ENCODE data around the gene AGR2.
"Not testable (repeated sequence)": the region's sequence is repeated elsewhere in the genome, so short reads cannot be mapped to it uniquely, and the experiment has no call there.

The AGR2 gene

DNA sequence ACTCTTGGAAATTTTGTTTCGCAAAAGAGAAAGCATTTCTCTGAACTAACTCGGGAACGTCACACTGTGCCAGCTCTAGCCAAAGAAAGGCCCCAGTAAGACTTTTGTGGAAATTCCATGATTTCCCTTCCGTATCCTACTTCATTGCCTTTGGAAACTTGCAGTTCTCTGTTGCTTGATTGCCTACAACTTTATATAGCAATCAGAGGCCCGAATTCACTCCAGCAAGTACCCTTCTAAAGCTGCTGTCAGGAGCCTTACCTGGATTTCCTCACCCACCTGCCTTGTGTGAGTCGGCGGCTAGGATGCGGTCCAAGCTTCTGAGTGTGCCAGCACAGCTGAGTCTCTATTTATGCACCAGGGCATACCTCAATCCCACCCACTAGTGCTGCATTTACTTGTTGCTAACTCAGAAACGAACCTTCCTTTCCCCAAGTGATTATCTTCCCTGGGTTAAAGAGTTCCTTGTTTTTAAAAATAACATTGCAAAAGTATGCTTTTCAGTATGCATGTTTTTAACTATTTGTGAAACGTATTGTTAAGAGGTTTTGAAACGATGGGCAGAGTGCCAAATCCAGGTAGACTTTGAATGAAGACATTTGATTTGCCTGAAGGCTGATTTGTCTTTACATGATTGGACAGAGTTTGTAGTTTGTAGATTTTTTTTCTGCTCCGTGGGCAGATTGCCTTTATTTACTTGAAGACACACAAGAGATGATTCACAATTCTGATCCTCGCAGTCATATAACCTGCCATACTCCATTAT, at the start of gene AGR2:
Gene AGR2 (minus strand): TSS at position 326 of the 766 bp plus-strand sequence. CDS start 3,203 bp downstream, outside the sequence.
- DNase-seq = no peak

DNA sequence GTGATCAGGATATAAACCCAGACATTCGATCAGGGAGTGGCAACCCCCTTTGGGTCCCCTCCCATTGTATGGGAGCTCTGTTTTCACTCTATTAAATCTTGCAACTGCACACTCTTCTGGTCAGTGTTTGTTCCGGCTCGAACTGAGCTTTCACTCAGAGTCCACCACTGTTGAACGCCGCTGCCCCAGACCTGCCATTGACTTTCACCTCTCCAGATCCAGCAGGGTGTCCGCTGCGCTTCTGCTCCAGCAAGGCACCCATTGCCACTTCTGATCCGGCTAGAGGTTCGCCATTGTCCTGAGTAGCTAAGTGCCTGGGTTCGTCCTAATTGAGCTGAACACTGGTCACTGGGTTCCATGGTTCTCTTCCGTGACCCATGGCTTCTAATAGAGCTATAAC, 48.4 kb upstream of the AGR2 start:
- DNase-seq = not testable (repeated sequence)

DNA sequence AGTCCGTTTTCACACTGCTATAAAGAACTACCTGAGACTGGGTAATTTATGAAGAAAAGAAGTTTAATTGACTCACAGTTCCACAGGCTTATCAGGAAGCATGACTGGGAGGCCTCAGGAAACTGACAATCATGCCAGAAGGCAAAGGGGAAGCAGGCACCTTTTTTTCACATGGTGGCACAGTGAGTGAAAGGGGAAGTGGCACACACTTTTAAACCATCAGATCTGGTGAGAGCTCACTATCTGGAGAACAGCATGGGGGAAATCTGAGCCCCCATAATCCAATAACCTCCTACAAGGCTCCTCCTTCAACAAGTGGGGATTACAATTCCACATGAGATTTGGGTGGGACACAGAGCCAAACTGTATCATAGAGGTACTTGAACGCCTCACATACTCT, 47.0 kb upstream of the AGR2 start:
- DNase-seq = no peak

DNA sequence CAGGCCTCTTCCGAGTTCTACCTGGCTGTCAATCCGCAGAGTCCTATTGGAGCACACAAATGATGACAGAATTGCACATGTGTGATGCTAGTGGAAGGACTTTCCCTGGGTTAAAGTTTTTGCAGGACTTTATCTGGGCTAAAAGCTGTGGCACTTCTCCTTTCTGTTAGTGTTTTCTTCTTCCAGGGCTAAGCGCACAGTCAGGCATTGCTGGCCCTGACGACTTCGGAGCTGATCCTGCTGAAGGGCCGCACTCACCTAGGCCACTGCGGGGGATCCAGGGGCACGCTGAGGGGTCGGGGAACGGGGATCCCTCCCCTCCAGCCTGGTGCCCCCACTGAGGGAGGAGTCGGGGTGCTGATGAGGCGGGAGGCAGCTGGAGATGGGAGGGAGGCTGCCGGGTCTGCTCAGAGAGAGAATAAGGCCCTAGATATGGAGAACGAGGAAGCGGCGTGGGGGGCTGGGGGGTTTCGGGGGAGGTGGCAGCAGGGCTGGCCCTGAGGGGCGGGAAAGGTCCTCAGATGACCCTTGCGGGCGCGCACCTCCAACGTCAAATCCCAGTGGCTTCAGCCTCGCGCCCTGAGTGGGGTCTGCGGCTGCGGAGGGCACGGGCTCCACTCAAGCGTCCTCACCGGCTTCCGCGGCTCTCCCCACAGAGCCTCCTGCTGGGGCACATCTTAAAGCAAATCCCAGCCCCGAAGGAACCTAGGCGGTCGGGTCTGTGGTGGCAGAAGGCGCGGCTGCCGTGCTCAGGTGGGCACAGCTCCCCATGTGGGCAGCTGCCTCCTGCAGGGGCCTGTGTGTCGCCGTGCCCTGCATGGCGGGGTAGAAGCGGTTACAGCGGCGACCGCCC, 46.0 kb upstream of the AGR2 start:
- DNase-seq = no peak

DNA sequence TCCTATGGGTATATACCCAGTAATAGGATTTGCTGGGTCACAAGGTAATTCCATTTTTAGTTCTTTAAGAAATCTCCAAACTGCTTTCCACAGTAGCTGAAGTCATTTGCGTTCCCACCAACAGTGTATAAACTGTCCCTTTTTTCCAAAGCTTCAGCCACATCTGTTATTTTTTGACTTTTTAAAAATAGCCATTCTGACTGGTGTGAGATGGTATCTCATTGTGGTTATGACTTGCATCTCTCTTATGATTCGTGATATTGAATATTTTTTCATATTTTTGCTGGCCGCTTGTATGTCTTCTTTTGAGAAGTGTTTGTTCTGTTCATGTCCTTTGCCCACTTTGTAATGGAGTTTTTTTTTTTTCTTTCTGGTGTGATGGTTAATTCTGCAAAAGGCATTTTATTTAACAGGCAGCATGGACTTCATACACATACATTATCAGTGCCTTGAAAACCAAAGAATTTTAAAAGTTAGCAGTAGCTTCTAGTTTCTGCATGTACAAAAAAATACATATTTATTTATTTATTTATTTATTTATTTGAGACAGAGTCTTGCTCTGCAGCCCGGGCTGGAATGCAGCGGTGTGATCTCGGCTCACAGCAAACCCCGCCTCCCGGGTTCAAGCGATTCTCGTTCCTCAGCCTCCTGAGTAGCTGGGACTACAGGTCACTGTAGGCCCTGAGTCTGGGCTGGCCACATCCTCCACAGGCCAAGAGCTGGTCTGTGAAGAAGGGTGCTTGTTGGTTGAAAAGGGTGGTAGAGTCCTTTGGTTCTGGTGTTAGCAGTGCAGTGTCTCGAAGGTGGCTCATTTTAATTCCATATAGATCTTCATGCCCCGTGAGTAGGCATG, 44.7 kb upstream of the AGR2 start:
- DNase-seq = no peak

DNA sequence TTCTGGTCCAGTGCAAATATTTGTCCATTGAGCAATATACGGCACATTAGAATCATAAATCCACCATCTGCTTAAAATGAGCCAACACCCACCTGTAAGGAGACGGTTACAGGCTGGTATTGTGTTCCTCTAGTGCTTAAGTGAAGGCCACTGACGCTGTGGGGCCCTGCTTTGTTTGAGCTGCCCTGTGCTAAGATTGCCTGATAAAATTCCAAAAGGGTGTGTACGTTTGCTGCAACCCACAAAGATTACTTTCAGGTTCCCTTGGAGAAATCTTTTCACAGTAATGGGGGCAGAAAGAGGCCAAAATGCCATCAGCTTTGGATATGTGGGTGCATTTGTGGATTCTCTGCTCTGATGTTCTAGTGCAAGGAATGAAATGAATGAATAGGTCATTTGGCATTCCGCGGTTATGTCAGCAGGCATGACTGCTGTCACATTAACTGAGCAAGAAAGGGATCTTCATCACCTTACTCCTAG, 42.6 kb upstream of the AGR2 start:
- DNase-seq = no peak

DNA sequence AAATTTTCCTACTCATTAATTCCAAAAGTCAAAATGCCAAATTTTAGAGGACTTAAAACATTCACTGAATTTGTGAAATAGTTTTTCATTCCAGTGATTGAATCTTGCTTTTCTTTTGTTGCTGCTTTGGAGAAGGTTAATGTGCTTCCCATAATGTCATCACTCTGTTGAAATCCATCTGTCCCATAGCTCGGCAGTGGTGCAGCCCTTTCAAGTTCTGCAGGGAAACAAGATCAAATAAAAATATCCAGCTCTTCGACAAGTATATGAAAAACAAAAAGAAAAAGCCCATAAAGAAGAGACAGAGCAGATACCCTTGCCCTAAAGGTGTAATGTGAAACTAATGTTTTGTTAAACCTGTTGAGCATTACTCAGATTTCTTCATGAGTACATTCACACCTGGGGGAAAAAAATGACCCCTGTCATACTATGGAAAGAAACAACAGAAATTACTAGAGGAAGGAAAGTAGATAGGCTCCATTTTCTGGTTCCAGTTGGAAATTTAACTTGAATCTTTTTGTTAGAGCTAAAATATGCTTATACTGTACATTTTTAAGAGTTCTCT, 41.9 kb upstream of the AGR2 start:
- no peak for DNase-seq

DNA sequence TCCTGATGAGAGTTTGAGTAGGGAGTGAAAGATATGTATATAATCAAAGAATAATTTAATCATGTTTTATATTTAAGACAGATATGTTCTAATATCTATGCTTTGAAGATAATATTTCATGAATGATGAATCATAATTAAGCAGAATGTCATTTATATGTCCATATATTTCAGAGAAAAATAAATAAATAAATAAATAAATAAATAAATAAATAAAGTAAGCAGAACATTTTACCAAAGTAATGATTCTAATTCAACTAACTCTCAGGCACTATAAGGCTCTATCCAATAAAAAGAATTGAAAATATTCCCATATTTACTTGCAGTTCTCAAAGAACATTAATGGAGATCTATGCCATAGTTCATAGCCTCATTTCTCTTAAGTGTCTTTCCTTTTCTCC, 40.9 kb upstream of the AGR2 start:
- no peak for DNase-seq

DNA sequence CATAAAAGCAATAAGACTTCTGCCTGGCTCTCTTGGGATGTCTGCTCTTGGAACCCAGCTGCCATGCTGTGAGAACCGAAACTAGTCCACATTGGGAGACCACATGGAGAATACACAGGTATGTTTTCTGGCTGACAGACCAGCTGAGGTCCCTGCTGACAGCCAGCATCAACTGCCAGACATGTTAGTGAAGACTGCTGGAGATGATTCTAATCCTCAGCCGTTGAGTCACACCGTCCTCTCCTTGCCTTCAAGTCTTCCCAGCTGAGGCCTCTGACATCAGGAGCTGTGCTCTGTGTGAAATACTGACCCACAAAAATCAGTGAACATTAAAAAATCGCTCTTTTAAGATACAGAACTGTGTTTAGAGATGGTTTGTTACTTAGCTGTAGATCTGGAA, 36.9 kb upstream of the AGR2 start:
- DNase-seq = no peak

DNA sequence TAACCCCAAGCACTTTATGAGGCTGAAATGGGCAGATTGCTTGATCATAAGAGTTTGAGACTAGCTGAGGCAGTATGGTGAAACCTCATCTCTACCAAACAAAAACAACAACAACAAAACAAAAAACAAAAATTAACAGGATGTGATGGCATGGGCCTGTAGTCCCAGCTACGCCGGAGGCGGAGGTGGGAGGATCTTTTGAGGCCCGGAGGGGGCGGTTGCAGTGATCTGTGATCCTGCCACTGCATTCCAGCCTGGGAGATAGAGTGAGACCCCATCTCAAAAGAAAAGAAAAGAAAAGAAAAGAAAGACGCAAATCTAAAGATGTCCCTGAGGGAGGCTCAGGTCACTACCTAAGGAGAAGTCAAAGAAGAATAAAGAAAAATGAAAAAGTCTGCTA, 35.3 kb upstream of the AGR2 start:
- no peak for DNase-seq

DNA sequence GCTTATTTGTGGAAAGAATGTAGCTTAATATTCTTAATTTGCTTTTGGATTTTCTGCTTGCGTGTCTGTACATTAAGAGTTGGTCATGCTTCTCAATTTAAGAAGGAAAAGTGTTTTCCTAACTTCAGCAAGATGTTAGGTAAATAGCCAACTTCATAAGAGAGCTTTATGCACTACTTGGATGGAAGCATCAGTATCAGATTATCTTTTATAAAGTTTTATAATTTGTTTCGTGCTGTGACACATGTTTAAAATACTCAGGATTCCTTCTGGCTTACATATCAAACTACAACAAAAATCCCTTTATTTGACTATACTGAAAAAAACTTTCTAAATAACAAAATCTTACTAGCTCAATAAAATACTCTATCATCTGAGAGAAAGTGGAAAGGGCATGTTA, 34.8 kb upstream of the AGR2 start:
- no peak for DNase-seq

DNA sequence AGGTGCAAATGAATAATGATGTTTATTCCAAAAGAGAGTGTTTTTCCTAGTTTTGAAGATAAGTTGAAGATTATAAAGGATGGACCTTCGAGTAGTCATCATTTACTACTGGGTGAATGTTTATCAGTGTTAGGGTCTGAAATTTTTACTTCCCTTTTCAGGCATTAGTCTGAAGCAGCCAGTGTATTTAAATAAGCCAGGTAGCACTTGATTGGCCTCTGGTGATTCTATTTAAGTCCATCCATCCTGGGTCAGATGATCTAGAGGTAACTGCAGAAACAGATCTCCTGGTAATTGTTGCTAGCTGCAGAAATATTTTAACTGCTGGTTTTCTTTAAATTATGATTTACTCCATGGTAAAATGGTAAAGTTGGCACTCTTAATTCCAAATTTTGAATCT, 34.1 kb upstream of the AGR2 start:
- DNase-seq = no peak

DNA sequence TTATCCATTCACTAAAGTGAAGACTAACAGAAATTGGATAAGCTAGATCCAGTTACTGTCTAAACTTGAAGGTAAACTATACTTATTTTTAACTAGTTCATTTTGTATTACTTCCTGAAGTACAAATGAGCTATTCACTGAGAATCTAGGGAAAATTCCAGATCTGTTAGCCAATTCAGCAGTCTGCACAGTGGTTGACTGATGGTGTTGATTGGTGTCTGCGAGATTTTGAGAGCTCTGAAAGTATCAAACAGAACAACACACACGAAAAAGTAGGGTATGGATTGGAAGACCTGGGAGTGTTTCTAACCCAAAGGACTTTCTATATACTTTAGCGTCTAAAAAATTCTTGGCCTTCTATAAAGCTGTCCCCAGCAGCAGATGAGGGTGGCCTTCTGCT, 33.6 kb upstream of the AGR2 start:
- no peak for DNase-seq

DNA sequence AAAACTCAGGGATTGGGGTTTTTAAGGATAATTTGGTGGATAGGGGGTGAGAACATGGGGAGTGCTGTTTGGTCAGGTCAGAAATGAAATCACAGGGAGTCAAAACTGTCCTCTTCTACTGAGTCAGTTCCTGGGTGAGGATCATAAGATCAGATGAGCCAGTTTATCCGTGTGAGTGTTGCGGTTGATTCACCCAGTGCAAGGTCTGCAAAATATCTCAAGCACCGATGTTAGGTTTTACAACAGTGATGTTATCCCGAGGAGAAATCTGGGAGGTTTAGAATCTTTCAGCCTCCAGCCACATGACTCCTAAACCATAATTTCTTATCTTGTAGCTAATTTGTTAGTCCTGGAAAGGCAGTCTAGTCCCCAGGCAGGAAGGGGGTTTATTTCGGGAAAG, 31.7 kb upstream of the AGR2 start:
- DNase-seq = no peak

DNA sequence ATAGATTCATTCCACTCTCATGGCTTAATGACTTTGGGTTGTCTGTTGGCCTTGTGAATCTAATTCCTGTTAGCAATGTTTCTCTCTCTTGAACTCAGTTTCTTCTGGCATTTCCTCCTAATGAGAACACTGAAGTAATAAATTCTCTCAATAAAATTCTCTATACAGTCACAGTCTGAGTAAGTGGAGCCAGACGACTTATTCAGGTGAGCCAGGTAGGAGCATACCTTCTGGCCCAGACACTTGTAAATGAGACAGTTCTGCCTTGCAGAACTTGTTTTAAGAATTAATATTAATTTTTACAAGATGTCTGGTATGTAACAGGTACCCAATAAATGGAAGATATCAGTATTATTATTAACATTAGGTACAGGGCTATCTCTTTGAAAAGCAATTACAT, 28.6 kb upstream of the AGR2 start:
- no peak for DNase-seq

DNA sequence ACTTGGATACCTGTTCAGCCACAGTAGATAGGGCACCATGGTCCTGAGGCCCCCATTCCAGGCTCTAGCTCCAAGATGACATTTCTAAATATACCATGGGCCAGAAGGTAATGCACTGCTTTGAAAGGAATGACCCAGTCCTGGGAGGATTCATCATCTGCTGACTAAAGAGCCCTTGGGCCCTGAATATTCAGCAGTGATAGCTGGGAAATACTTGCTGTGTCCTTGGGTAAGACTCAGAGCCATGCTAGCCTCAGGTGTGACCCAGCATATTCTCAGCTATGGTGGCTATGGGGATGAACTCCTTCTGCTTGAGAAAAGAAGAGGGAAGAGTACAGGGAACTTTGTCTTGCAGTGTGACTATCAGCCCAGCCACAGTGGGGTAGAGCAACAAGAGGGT, 21.3 kb upstream of the AGR2 start:
- no peak for DNase-seq

DNA sequence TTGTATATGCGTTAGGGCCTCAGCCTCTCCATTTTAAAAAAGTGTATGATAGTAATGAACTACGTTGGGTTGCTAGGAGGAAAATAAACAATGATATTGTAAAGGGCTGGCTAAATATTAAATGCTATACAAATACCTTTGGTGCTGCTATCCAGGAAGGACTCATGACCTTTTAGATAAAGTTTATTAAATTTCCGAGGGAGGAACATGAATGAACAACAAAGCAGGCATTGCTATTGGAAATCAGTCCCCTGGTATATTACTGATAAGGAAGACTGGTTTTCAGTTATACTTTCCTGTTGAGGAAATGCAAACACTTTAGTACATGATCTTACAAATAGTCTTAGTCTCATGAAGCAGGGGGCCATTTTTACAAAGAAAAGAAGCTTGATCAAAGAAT, 17.2 kb upstream of the AGR2 start:
- DNase-seq = no peak

DNA sequence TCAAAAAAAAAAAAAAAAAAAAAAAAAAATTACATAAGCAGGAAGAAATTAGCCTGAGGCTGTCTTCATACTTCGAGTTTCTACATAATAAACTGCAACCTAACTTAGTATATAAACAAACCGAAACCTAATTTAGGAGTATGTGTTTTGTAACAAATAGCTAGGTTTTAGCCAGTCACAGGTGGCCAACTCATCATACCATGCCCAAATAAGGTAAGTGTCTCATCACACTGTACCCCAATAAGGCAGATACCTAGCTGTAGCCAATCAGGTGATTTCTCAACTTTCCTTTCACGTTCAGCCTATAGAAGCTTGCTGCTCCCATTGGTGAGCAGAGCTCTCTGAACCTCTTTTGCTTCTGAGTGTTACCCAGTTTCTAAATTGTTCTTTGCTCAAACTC, 13.9 kb upstream of the AGR2 start:
- no peak for DNase-seq

DNA sequence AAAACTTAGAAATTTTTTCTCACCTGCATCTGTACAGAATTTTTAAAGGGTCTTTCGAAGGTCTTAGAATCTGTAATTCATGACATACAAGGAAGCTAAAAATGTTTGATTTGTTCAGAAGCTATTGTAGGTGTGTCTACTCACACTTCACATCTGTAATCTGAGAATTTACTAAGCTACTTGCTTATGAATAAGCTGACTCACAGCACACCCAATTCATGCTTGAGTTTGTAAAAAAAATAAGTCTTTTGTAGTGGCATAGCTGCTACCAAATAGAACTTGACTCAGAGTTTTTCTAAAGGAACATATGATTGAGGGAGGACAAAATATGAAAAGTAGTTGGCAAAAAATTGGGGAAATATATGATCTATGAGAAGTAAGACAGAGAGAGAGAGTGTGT, 12.7 kb upstream of the AGR2 start:
- no peak for DNase-seq

DNA sequence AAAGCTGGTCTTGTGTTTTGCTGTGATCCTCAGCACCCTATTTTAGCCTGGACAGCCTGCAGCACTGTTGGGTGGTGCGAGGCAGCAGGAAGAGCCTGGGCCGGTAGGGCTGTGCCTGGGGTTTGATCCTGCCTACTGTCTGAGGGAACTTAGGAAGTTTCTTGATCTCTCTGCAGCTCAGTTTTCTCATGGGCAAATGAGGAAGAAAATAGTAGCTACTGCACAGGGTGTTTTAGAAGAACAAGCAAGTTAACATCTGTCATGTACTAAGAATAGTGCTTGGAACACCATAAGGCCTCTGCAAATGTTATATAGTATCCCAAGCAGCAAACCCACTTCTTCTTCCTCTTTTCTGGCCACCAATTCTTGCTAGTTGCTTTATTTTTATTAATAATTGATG, 12.0 kb upstream of the AGR2 start:
- DNase-seq = no peak

DNA sequence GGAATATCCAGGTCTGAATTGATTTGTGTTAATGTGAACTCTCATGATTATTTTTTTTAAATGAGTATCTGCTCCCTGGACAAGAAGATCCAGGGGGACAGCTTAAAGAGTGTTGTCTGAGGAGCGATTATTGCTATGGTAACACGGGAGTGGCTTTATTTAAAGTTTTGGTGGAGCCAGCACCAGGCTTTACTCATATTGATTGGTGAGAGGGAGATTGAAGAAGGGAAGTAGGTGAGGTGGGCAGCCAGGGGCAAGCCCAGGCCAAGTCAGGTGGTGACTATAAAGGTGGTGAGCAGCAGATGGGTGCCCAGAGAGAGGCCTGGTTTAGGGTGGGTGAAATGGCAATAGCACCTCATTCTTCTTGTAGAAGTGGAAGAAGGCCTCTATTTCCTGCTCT, 10.2 kb upstream of the AGR2 start:
- no peak for DNase-seq

DNA sequence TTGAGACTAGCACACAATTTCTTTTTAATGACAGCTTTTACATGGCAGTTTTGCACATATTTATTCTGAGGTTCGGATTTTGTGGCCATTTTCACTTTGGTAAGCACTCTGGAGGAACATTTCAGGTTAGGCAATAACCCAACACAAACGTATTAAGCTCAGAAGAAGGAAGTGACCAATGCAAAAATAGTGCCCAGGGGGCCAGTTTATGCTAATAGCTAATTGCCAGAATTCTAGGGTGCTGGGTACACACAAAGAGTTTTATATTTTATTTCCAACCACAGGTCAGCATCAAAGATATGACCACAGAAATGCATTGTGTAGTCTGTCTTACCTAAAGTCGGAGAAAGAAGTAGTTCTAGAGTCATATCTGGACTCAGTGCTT, 8.4 kb upstream of the AGR2 start:
- no peak for DNase-seq

Data from stimulated activated naive CD4-positive, alpha-beta T cell (primary cell).